ENCODE data around the gene MMP2. TPM values are rescaled to one million over a fixed set of nuclear protein-coding genes. Genes with fewer than 3 reads are reported as not detected.

The MMP2 gene
- total and polyA plus RNA-seq, 10 of the 15 experiments (the other 5 are each of a cell fraction or from before 2014, with no cell fraction given) = 0.37 to 0.80 (median 0.59) TPM; not detected in 7

DNA sequence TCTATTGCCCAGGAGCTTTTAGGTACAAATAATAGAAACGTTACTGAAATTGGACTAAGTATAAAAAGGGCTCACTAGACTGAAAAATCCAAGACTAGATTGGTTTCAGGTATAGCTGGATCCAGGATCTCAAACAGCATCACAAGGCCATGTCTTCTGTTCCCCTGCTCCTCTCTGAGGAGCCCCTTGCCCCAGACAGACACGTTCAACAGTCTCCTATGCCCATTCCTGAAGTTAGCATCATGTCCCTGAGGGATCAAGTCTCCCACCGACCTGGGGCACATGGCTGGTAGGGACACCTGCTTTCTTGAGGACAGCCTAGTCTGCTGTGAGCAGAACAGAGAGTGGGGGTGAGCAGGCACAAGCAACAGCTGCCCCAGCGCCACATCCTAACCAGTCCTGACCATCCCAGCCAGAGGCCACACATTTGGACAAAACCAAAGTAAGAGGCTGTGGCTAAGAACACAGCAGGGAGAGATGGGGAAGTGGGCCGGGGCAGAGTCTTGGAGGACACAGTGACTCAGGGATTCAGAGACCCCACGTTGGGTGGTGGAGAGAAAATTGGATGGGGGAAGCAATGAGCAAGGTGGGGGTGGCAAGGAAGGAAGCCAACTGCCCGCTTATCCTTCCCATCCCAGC is 10.5 kb upstream of the MMP2 start:
- no peaks in the 10 kb centered on the region for H3K79me2 ChIP-seq (ENCODE audit: control insufficient read depth, insufficient read depth, low read length)
- no peaks in the 10 kb centered on the region for H3K27me3 ChIP-seq (replicated peaks in 1 of 2; ENCODE audit: control insufficient read depth in 2 of 2, insufficient read depth in 2 of 2, low read length in 1 of 2)
- H3K4me3 ChIP-seq = no peak overlapping the region
- no peaks in the 10 kb centered on the region for H3K36me3 ChIP-seq (ENCODE audit: control insufficient read depth in 2 of 2, insufficient read depth in 2 of 2, low read length in 1 of 2)
- ATAC-seq = no peak
- H2AFZ ChIP-seq (ENCODE audit: control insufficient read depth, low read depth, low read length) = no peak overlapping the region
- RAD21 ChIA-PET (ENCODE audit: unreplicated experiment) = no interaction called here
- no peak for FAIRE-seq
- H3K4me2 ChIP-seq (ENCODE audit: control insufficient read depth, insufficient read depth) = no peak overlapping the region
- 6% methylated on average over 7 of the region's 7 CpGs for WGBS (ENCODE audit: insufficient coverage, insufficient replicate concordance, low lambda C conversion rate, missing lambda C conversion rate)
- CTCF ChIA-PET = interaction anchor here (0.7 to 1.9 kb wide), 4 partner anchors 137 to 361 kb away, joined by 3 to 9 read pairs (median 4); no protein-coding TSS in a partner anchor
- no peak overlapping the region for H3K9ac ChIP-seq (ENCODE audit: control insufficient read depth, insufficient read depth, low read length)
- in situ Hi-C loops (cut with MboI) (loop anchor here (5.0 to 10.0 kb wide), 3 partner anchors 234 to 846 kb away; no protein-coding TSS in a partner anchor), intact Hi-C loops (cut with micrococcal nuclease; ENCODE audit: unreplicated experiment) (loop anchor here (10.0 kb wide), 2 partner anchors 846 to 1914 kb away; no protein-coding TSS in a partner anchor)
- no peak for DNase-seq (ENCODE audit: low read depth, low spot score)
- H3K27ac ChIP-seq (ENCODE audit: control insufficient read depth, insufficient read depth) = no peak overlapping the region
- BruUV-seq (replicated peaks) = no TSS peak
- no peaks in the 10 kb centered on the region for H3K9me3 ChIP-seq (replicated peaks; ENCODE audit: control insufficient read depth, insufficient read depth, low read length)
- H3K4me1 ChIP-seq (ENCODE audit: control insufficient read depth, insufficient read depth, low read length) = no peaks in the 10 kb centered on the region; the same call in 1 of the 2 replicates
- SMC1A ChIA-PET (ENCODE audit: uncharacterized antibody, unreplicated experiment) = no interaction called here
- POLR2A ChIA-PET = no interaction called here
- H4K20me1 ChIP-seq (ENCODE audit: control insufficient read depth, insufficient read depth) = no peaks in the 10 kb centered on the region
- TF ChIP-seq ZBED1 (IDR thresholded peaks at IDR 0.05; ENCODE audit: borderline replicate concordance) = no peak
- no peak for TF ChIP-seq FOXK2 (IDR thresholded peaks at IDR 0.05)
- no peak for TF ChIP-seq POLR2A (IDR thresholded peaks at IDR 0.05; ENCODE audit: low read depth, low read length)
- TF ChIP-seq, protein P1, sequence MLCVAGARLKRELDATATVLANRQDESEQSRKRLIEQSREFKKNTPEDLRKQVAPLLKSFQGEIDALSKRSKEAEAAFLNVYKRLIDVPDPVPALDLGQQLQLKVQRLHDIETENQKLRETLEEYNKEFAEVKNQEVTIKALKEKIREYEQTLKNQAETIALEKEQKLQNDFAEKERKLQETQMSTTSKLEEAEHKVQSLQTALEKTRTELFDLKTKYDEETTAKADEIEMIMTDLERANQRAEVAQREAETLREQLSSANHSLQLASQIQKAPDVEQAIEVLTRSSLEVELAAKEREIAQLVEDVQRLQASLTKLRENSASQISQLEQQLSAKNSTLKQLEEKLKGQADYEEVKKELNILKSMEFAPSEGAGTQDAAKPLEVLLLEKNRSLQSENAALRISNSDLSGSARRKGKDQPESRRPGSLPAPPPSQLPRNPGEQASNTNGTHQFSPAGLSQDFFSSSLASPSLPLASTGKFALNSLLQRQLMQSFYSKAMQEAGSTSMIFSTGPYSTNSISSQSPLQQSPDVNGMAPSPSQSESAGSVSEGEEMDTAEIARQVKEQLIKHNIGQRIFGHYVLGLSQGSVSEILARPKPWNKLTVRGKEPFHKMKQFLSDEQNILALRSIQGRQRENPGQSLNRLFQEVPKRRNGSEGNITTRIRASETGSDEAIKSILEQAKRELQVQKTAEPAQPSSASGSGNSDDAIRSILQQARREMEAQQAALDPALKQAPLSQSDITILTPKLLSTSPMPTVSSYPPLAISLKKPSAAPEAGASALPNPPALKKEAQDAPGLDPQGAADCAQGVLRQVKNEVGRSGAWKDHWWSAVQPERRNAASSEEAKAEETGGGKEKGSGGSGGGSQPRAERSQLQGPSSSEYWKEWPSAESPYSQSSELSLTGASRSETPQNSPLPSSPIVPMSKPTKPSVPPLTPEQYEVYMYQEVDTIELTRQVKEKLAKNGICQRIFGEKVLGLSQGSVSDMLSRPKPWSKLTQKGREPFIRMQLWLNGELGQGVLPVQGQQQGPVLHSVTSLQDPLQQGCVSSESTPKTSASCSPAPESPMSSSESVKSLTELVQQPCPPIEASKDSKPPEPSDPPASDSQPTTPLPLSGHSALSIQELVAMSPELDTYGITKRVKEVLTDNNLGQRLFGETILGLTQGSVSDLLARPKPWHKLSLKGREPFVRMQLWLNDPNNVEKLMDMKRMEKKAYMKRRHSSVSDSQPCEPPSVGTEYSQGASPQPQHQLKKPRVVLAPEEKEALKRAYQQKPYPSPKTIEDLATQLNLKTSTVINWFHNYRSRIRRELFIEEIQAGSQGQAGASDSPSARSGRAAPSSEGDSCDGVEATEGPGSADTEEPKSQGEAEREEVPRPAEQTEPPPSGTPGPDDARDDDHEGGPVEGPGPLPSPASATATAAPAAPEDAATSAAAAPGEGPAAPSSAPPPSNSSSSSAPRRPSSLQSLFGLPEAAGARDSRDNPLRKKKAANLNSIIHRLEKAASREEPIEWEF (IDR thresholded peaks at IDR 0.05; ENCODE audit: insufficient replicate concordance, low read depth, low read length) = no peak
- TF ChIP-seq NR2C1 (IDR thresholded peaks at IDR 0.05) = no peak
- no peak for TF ChIP-seq HDAC2 (IDR thresholded peaks at IDR 0.05)
- TF ChIP-seq SMARCA5 (IDR thresholded peaks at IDR 0.05) = no peak
- TF ChIP-seq STAT3 (IDR thresholded peaks at IDR 0.05; ENCODE audit: low read depth, low read length) = no peak
- no peak for TF ChIP-seq EP300 (IDR thresholded peaks at IDR 0.05; ENCODE audit: borderline replicate concordance in 1 of 2, control insufficient read depth in 1 of 2, low read depth in 2 of 2, low read length in 2 of 2)
- no peak for TF ChIP-seq CHD1 (IDR thresholded peaks at IDR 0.05; ENCODE audit: low read depth, low read length)
- no peak for TF ChIP-seq IKZF2 (IDR thresholded peaks at IDR 0.05)
- no peak for TF ChIP-seq SPI1 (IDR thresholded peaks at IDR 0.05; ENCODE audit: borderline replicate concordance, insufficient read depth, low read depth, low read length)
- no peak for TF ChIP-seq NBN (IDR thresholded peaks at IDR 0.05)
- TF ChIP-seq, protein P2, sequence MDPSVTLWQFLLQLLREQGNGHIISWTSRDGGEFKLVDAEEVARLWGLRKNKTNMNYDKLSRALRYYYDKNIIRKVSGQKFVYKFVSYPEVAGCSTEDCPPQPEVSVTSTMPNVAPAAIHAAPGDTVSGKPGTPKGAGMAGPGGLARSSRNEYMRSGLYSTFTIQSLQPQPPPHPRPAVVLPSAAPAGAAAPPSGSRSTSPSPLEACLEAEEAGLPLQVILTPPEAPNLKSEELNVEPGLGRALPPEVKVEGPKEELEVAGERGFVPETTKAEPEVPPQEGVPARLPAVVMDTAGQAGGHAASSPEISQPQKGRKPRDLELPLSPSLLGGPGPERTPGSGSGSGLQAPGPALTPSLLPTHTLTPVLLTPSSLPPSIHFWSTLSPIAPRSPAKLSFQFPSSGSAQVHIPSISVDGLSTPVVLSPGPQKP (IDR thresholded peaks at IDR 0.05; ENCODE audit: low read depth, low read length) = no peak
- TF ChIP-seq, protein P3, sequence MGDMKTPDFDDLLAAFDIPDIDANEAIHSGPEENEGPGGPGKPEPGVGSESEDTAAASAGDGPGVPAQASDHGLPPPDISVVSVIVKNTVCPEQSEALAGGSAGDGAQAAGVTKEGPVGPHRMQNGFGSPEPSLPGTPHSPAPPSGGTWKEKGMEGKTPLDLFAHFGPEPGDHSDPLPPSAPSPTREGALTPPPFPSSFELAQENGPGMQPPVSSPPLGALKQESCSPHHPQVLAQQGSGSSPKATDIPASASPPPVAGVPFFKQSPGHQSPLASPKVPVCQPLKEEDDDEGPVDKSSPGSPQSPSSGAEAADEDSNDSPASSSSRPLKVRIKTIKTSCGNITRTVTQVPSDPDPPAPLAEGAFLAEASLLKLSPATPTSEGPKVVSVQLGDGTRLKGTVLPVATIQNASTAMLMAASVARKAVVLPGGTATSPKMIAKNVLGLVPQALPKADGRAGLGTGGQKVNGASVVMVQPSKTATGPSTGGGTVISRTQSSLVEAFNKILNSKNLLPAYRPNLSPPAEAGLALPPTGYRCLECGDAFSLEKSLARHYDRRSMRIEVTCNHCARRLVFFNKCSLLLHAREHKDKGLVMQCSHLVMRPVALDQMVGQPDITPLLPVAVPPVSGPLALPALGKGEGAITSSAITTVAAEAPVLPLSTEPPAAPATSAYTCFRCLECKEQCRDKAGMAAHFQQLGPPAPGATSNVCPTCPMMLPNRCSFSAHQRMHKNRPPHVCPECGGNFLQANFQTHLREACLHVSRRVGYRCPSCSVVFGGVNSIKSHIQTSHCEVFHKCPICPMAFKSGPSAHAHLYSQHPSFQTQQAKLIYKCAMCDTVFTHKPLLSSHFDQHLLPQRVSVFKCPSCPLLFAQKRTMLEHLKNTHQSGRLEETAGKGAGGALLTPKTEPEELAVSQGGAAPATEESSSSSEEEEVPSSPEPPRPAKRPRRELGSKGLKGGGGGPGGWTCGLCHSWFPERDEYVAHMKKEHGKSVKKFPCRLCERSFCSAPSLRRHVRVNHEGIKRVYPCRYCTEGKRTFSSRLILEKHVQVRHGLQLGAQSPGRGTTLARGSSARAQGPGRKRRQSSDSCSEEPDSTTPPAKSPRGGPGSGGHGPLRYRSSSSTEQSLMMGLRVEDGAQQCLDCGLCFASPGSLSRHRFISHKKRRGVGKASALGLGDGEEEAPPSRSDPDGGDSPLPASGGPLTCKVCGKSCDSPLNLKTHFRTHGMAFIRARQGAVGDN (IDR thresholded peaks at IDR 0.05) = no peak

All from GM12878 (cell line).